ENCODE data around the gene CSRP1. TPM values are rescaled to one million over a fixed set of nuclear protein-coding genes. Genes with fewer than 3 reads are reported as not detected.

The CSRP1 gene
- total and polyA plus RNA-seq, 5 donors from 2014 or later, result 63.8 to 115 (median 82.0) TPM

DNA sequence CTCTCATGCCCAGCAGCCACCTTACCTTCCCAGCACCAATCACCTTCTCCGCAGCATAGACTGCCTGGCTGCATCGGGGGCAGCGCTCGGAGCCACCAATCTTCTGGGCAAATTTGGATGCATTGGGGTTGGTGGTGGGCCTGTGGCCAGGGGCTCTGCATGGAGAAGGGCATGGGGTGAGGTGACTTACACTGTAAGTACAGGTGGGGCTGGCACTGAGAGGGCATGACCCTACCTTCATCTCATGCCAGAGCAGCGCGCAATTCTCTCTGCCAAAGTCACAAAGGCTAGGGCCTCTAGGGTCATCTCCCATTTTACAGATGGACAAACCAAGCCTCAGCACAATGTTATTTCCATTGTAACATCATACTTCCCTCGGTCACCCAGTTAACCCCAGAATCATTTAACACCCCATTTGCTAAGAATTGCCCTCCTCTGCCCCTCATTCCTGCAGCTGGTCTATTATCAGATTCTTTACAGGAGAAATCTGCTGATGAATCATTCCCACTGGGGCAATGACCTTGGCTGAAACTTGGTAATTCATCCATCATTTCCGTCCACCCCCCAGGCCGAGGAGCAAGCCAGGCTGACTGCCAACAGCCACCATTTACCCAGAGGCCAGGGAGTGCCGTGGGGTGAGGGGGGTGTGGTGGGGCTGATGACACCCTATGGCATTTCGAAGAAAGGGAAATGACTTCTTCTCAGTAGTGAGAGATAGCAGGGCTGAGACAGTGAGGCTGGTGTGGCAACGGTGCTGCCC is 17.9 kb downstream of the CSRP1 start:
- Mint-ChIP-seq H3K36me3 (peaks cover 36% of the 10 kb centered on the region), H3K27me3 (no peaks in the 10 kb centered on the region), H3K4me1 (peaks cover 0 to 6% (median 0%) of the 10 kb centered on the region in 4 donors), H3K27ac (peak overlapping the region in 1 of 3 donors; percentile 71), H3K4me3 (no peak overlapping the region), H3K9me3 (no peaks in the 10 kb centered on the region)
- Histone ChIP-seq H3K36me3 (ENCODE audit: control insufficient read depth, insufficient read depth, low read length) (peaks cover 45% of the 10 kb centered on the region), H3K4me3 (ENCODE audit: low read depth, low read length) (no peak overlapping the region), H3K9me3 (ENCODE audit: control insufficient read depth in 2 of 2, low read length in 2 of 2) (no peaks in the 10 kb centered on the region), H3K27ac (ENCODE audit: insufficient read depth, low read length, poor library complexity, severe bottlenecking) (no peak overlapping the region), H3K27me3 (ENCODE audit: control insufficient read depth, insufficient read depth, low read length) (no peaks in the 10 kb centered on the region), H3K4me1 (ENCODE audit: control insufficient read depth, insufficient read depth, low read length, poor library complexity, severe bottlenecking) (no peaks in the 10 kb centered on the region)
- ATAC-seq (ENCODE audit: low read depth in 2 of 2) (no peak), DNase-seq (no peak)

DNA sequence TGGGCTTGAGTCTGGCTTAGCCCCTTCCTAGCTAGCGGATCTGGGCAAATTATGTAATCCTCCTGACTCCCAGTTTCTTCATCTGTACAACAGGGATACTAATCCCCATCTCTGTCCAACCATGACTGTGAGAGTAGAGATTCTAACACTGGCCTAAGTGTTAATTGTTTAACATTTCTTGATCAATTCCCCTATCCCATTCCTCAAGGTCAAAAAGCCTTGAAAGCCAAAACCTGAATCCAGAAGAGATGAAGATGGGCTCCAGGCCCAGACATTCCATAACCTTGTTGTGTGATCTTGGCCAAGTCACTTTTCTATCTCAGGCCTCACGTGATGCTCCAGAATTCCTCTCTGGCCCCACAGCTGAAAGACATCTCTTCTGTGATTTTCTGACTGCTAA is 19.2 kb downstream of the CSRP1 start:
- H3K4me3 ChIP-seq (ENCODE audit: low read depth, low read length), result no peak overlapping the region
- no peak for DNase-seq
- no peaks in the 10 kb centered on the region for H3K27me3 Mint-ChIP-seq
- H3K9me3 Mint-ChIP-seq, result no peaks in the 10 kb centered on the region
- H3K4me1 ChIP-seq (ENCODE audit: control insufficient read depth, insufficient read depth, low read length, poor library complexity, severe bottlenecking), result no peaks in the 10 kb centered on the region
- no peak overlapping the region for H3K4me3 Mint-ChIP-seq
- peak overlapping the region in 2 of 3 donors; percentile 42 to 60 for H3K27ac Mint-ChIP-seq
- peaks cover 0 to 5% (median 0%) of the 10 kb centered on the region in 4 donors for H3K4me1 Mint-ChIP-seq
- no peak for ATAC-seq (ENCODE audit: low read depth in 2 of 2)
- H3K36me3 ChIP-seq (ENCODE audit: control insufficient read depth, insufficient read depth, low read length), result peaks cover 45% of the 10 kb centered on the region
- H3K9me3 ChIP-seq (ENCODE audit: control insufficient read depth in 2 of 2, low read length in 2 of 2), result no peaks in the 10 kb centered on the region
- H3K36me3 Mint-ChIP-seq, result peaks cover 28% of the 10 kb centered on the region
- H3K27ac ChIP-seq (ENCODE audit: insufficient read depth, low read length, poor library complexity, severe bottlenecking), result no peak overlapping the region
- no peaks in the 10 kb centered on the region for H3K27me3 ChIP-seq (ENCODE audit: control insufficient read depth, insufficient read depth, low read length)

DNA sequence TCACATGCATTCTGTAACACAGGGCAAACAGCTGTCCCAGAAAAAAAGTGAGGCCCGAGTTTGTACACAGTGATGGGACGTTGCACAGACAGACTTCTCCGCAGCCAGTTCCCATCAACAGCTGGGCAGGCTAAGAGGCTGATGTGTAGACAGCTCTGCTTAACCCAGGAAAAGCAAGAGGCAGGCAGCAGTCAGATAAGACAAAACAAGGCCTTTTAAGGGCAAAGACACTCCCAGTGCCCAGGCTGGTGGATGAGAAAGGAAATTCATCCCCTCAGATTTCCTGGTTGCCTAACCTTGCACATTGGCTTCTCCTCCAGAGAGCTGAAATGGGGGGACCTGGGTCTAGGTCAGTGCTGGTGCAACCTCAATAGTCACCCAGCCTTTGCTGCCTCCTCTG is 20.7 kb downstream of the CSRP1 start:
- H3K27me3 ChIP-seq (ENCODE audit: control insufficient read depth, insufficient read depth, low read length), result no peaks in the 10 kb centered on the region
- peaks cover 24% of the 10 kb centered on the region for H3K36me3 Mint-ChIP-seq
- no peak overlapping the region for H3K4me3 ChIP-seq (ENCODE audit: low read depth, low read length)
- H3K27me3 Mint-ChIP-seq, result peaks cover 9% of the 10 kb centered on the region
- no peaks in the 10 kb centered on the region for H3K9me3 ChIP-seq (ENCODE audit: control insufficient read depth in 2 of 2, low read length in 2 of 2)
- H3K27ac ChIP-seq (ENCODE audit: insufficient read depth, low read length, poor library complexity, severe bottlenecking), result no peak overlapping the region
- ATAC-seq (ENCODE audit: low read depth in 2 of 2) (no peak), DNase-seq (no peak)
- H3K36me3 ChIP-seq (ENCODE audit: control insufficient read depth, insufficient read depth, low read length), result peaks cover 42% of the 10 kb centered on the region
- H3K4me1 ChIP-seq (ENCODE audit: control insufficient read depth, insufficient read depth, low read length, poor library complexity, severe bottlenecking), result peaks cover 9% of the 10 kb centered on the region
- peaks cover 0 to 14% (median 6%) of the 10 kb centered on the region in 4 donors for H3K4me1 Mint-ChIP-seq
- H3K9me3 Mint-ChIP-seq, result no peaks in the 10 kb centered on the region
- no peak overlapping the region for H3K4me3 Mint-ChIP-seq
- H3K27ac Mint-ChIP-seq, result peak overlapping the region in 2 of 3 donors; percentile 37 to 46

DNA sequence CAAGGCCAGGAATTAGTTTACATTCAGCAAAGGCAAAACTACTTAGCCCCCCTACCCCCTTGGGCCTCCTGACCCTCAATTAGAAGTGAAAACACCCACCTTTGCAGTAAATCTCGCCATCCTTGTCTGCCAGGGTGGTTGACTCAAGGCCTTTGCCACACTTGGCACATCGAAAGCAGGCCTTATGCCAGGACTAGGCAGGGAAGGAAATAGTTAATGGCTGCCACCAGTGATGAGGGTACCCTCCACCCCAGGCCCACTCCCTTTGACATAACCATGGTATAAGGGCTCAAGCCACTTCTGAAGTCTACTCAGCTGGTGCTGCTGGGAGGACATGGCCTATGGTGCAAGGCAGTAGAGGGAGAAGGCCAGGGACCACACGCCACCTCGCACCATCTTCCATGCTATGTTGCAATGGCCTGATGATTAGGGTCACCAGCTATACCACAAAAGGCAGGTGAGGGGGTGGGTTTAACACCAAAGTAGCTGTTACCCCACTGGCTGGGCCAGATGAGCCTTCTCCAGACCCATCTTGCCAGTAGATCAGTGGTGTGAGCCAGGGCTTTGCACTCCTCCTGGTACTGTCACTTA is 21.6 kb downstream of the CSRP1 start:
- ATAC-seq (ENCODE audit: low read depth in 2 of 2), result no peak
- H3K36me3 ChIP-seq (ENCODE audit: control insufficient read depth, insufficient read depth, low read length), result peaks cover 39% of the 10 kb centered on the region
- peaks cover 18% of the 10 kb centered on the region for H3K4me1 ChIP-seq (ENCODE audit: control insufficient read depth, insufficient read depth, low read length, poor library complexity, severe bottlenecking)
- H3K36me3 Mint-ChIP-seq, result peaks cover 24% of the 10 kb centered on the region
- H3K9me3 ChIP-seq (ENCODE audit: control insufficient read depth in 2 of 2, low read length in 2 of 2), result no peaks in the 10 kb centered on the region
- peak overlapping the region in 1 of 4 donors; percentile 47 for H3K4me3 Mint-ChIP-seq
- peaks cover 17% of the 10 kb centered on the region for H3K27me3 Mint-ChIP-seq
- no peak for DNase-seq
- H3K27ac Mint-ChIP-seq, result no peak overlapping the region
- no peaks in the 10 kb centered on the region for H3K27me3 ChIP-seq (ENCODE audit: control insufficient read depth, insufficient read depth, low read length)
- no peaks in the 10 kb centered on the region for H3K9me3 Mint-ChIP-seq
- H3K27ac ChIP-seq (ENCODE audit: insufficient read depth, low read length, poor library complexity, severe bottlenecking), result no peak overlapping the region
- no peak overlapping the region for H3K4me3 ChIP-seq (ENCODE audit: low read depth, low read length)
- H3K4me1 Mint-ChIP-seq, result peaks cover 0 to 21% (median 11%) of the 10 kb centered on the region in 4 donors

DNA sequence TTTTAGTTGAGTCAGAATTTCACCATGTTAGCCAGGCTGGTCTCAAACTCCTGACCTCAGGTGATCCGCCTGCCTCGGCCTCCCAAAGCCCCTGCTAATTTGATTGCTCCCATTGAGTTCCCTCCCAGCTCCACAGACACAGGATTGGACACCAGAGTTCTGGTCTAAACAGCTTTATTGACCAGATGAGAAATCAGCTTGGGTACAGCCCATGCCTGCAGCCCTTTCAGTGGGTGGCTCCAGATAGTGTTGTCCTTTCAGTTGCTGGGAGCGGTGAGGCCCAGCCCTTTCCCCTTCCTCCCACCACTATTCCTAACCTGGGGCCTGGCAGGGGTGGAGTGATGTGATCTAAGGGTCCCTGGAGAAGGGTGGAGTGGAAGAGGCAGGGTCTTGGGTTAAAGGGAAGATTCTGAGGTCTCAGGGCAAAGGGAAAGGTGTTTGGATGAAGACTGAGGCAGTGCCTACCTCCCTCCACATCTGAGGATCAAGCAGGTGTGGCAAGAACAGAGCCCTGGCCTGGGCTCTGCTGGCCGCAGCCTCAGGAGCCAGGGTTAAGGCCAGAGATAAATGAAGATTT is 23.5 kb downstream of the CSRP1 start:
- H3K27me3 Mint-ChIP-seq, result peaks cover 17% of the 10 kb centered on the region
- no peak overlapping the region for H3K27ac ChIP-seq (ENCODE audit: insufficient read depth, low read length, poor library complexity, severe bottlenecking)
- peaks cover 24% of the 10 kb centered on the region for H3K36me3 ChIP-seq (ENCODE audit: control insufficient read depth, insufficient read depth, low read length)
- no peak overlapping the region for H3K4me3 Mint-ChIP-seq
- no peaks in the 10 kb centered on the region for H3K9me3 Mint-ChIP-seq
- H3K9me3 ChIP-seq (ENCODE audit: control insufficient read depth in 2 of 2, low read length in 2 of 2), result no peaks in the 10 kb centered on the region
- peaks cover 5 to 21% (median 13%) of the 10 kb centered on the region in 4 donors for H3K4me1 Mint-ChIP-seq
- DNase-seq, result no peak
- no peaks in the 10 kb centered on the region for H3K27me3 ChIP-seq (ENCODE audit: control insufficient read depth, insufficient read depth, low read length)
- peaks cover 22% of the 10 kb centered on the region for H3K4me1 ChIP-seq (ENCODE audit: control insufficient read depth, insufficient read depth, low read length, poor library complexity, severe bottlenecking)
- ATAC-seq (ENCODE audit: low read depth in 2 of 2), result no peak
- H3K36me3 Mint-ChIP-seq, result peaks cover 21% of the 10 kb centered on the region
- H3K4me3 ChIP-seq (ENCODE audit: low read depth, low read length), result no peak overlapping the region
- no peak overlapping the region for H3K27ac Mint-ChIP-seq

DNA sequence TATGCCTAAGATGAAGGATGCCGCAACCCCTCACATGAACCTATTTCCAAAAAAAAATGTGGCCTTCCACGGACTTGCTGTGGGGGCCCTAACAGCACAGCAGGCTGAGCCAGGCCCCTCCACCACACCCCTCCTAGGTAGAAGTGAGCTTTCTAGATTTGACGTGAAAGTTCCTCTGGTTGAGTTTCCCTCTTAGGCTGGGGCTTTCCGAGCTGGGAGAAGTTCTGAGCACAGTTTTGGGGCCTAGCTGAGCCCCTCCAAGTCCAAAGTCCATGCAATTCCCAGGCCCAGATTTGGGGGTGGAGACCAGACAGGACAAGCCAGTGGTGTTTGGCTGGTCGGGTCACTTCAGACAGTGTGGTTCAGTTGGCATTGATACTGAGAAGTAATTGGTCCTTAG is 24.2 kb downstream of the CSRP1 start:
- peak overlapping the region in 2 of 4 donors; percentile 17 to 88 for H3K4me3 Mint-ChIP-seq
- peaks cover 17% of the 10 kb centered on the region for H3K27me3 Mint-ChIP-seq
- H3K36me3 Mint-ChIP-seq, result peaks cover 15% of the 10 kb centered on the region
- peaks cover 22% of the 10 kb centered on the region for H3K4me1 ChIP-seq (ENCODE audit: control insufficient read depth, insufficient read depth, low read length, poor library complexity, severe bottlenecking)
- H3K27ac ChIP-seq (ENCODE audit: insufficient read depth, low read length, poor library complexity, severe bottlenecking), result no peak overlapping the region
- peaks cover 23% of the 10 kb centered on the region for H3K36me3 ChIP-seq (ENCODE audit: control insufficient read depth, insufficient read depth, low read length)
- no peak for ATAC-seq (ENCODE audit: low read depth in 2 of 2)
- no peaks in the 10 kb centered on the region for H3K9me3 Mint-ChIP-seq
- H3K27me3 ChIP-seq (ENCODE audit: control insufficient read depth, insufficient read depth, low read length), result no peaks in the 10 kb centered on the region
- no peak overlapping the region for H3K4me3 ChIP-seq (ENCODE audit: low read depth, low read length)
- H3K4me1 Mint-ChIP-seq, result peaks cover 5 to 21% (median 13%) of the 10 kb centered on the region in 4 donors
- DNase-seq, result no peak
- H3K9me3 ChIP-seq (ENCODE audit: control insufficient read depth in 2 of 2, low read length in 2 of 2), result no peaks in the 10 kb centered on the region
- no peak overlapping the region for H3K27ac Mint-ChIP-seq

DNA sequence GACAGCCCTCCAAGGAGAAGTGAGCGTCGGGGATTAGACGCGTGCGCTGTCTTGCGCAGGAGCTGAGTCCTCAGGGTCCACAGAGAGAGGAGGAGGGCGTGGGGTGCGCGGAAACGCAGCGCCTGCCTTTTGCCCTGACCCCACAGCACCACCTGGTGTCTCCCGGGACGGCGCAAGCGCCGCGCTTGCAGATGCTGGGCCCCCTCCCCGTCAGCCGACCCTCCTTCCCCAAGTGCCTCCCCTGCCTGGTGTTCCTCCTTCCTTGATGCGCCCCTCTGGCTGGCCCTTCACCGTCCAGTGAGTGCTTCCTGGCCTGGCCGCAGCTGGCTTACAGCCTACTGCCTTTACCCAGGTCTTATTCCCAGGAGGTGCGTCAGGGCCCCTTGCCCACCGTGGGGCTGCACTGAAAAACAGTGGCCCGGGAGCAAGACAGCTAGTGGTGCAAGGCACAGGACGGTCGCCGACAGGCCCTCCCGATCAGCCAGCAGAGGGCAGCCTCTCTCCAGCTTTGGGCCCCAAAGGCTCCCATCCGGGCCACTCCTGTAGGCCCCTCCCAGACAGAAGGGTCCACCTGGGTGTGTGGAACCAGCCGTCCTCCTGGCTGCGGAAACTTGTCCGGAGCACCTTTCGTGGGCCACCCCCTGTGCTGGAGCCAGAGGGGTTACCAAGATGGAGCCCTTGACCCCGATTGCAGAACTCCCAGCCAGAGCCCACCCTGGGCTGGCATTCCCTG is 25.0 kb downstream of the CSRP1 start:
- DNase-seq (peak; percentile 59 to 81 (median 81)), ATAC-seq (ENCODE audit: low read depth in 2 of 2) (peak; percentile 76 to 81)
- peaks cover 17% of the 10 kb centered on the region for H3K27me3 Mint-ChIP-seq
- peaks cover 17% of the 10 kb centered on the region for H3K36me3 ChIP-seq (ENCODE audit: control insufficient read depth, insufficient read depth, low read length)
- H3K36me3 Mint-ChIP-seq, result peaks cover 19% of the 10 kb centered on the region
- no peaks in the 10 kb centered on the region for H3K9me3 ChIP-seq (ENCODE audit: control insufficient read depth in 2 of 2, low read length in 2 of 2)
- H3K4me1 ChIP-seq (ENCODE audit: control insufficient read depth, insufficient read depth, low read length, poor library complexity, severe bottlenecking), result peaks cover 22% of the 10 kb centered on the region
- peaks cover 5 to 21% (median 13%) of the 10 kb centered on the region in 4 donors for H3K4me1 Mint-ChIP-seq
- peak overlapping the region in 1 of 3 donors; percentile 25 for H3K27ac Mint-ChIP-seq
- no peaks in the 10 kb centered on the region for H3K27me3 ChIP-seq (ENCODE audit: control insufficient read depth, insufficient read depth, low read length)
- H3K9me3 Mint-ChIP-seq, result no peaks in the 10 kb centered on the region
- H3K4me3 ChIP-seq (ENCODE audit: low read depth, low read length), result no peak overlapping the region
- H3K4me3 Mint-ChIP-seq, result peak overlapping the region; percentile 49 to 81 (median 76)
- no peak overlapping the region for H3K27ac ChIP-seq (ENCODE audit: insufficient read depth, low read length, poor library complexity, severe bottlenecking)
